OCI-LY7 (cell line): ENCODE measurements around the gene COL25A1. TPM values are rescaled to one million over a fixed set of nuclear protein-coding genes. Genes with fewer than 3 reads are reported as not detected.

Experiments
- BruUV-seq: library from RNA; stranded (reverse); fragments of 400-500 nt; replicated peaks from 2 replicates; lab custom pipeline; 2021; lab: Mats Ljungman, UMichigan
- CTCF ChIA-PET: fragments of 300-600 bp; sonication (Branson Sonifier 250); formaldehyde crosslinking; loops from one replicate; lab custom pipeline; 2022; ENCODE audit warnings: antibody characterized with exemption; ENCODE audit not compliant: unreplicated experiment; lab: Charles Lee
- POLR2A ChIA-PET: fragments of 300-600 bp; sonication (Branson Sonifier 250); formaldehyde crosslinking; loops from one replicate; lab custom pipeline; 2022; ENCODE audit warnings: antibody characterized with exemption; lab: Charles Lee
- DNase-seq: peaks from one replicate; pipeline ENCODE4 v3.0.0-alpha.2; 2015; ENCODE audit warnings: low spot score
- H2AFZ ChIP-seq: fragments of 200-600 bp; sonication (generic), shearing (Covaris generic); 2 replicates; pipeline ENCODE4 v1.6.1; 2014; ENCODE audit warnings: mild to moderate bottlenecking, antibody characterized with exemption, low read length, moderate library complexity
- H3K27ac ChIP-seq: fragments of 200-600 bp; sonication (generic); 2 replicates; pipeline ENCODE4 v1.5.1; 2014; ENCODE audit warnings: mixed run types, low read depth, mild to moderate bottlenecking, moderate library complexity, low read length, inconsistent platforms; ENCODE audit not compliant: poor library complexity, severe bottlenecking
- H3K36me3 ChIP-seq: fragments of 200-600 bp; sonication (generic); 2 replicates; pipeline ENCODE4 v1.6.1; 2014; ENCODE audit warnings: mild to moderate bottlenecking, antibody characterized with exemption, low read length, moderate library complexity, mixed read lengths; ENCODE audit not compliant: insufficient read depth
- H3K4me1 ChIP-seq: fragments of 200-600 bp; sonication (generic); 2 replicates; pipeline ENCODE4 v1.5.1; 2014; ENCODE audit warnings: mild to moderate bottlenecking, low read length; ENCODE audit not compliant: insufficient read depth, poor library complexity, severe bottlenecking
- H3K4me2 ChIP-seq: fragments of 200-600 bp; sonication (generic); 2 replicates; pipeline ENCODE4 v1.6.1; 2014; ENCODE audit warnings: mild to moderate bottlenecking, low read length
- H3K4me3 ChIP-seq: fragments of 200-600 bp; sonication (generic); 2 replicates; pipeline ENCODE4 v1.5.1; 2014; ENCODE audit warnings: mild to moderate bottlenecking, low read depth, low read length; ENCODE audit not compliant: poor library complexity, severe bottlenecking
- H3K79me2 ChIP-seq: fragments of 200-600 bp; sonication (generic); 2 replicates; pipeline ENCODE4 v1.6.1; 2016; ENCODE audit warnings: low read depth, mild to moderate bottlenecking, low read length, moderate library complexity, mixed read lengths; ENCODE audit not compliant: insufficient read depth
- H3K9me2 ChIP-seq: fragments of 200-600 bp; sonication (generic); 2 replicates; pipeline ENCODE4 v1.6.1; 2016; ENCODE audit warnings: mild to moderate bottlenecking, low read length, mixed read lengths; ENCODE audit not compliant: insufficient read depth
- H3K9me3 ChIP-seq: fragments of 200-600 bp; sonication (generic); 2 replicates; pipeline ENCODE4 v1.6.1; 2014; ENCODE audit warnings: mild to moderate bottlenecking, mixed run types, low read length, mixed read lengths
- H4K20me1 ChIP-seq: fragments of 200-600 bp; sonication (generic); 2 replicates; pipeline ENCODE4 v1.6.1; 2014; ENCODE audit warnings: mild to moderate bottlenecking, antibody characterized with exemption, low read length, moderate library complexity, mixed read lengths; ENCODE audit not compliant: insufficient read depth
- EZH2phosphoT487 ChIP-seq: fragments of 200-600 bp; sonication (generic); IDR thresholded peaks from 2 replicates; pipeline ENCODE4 v1.6.1; 2018; ENCODE audit warnings: low read depth, borderline replicate concordance, mild to moderate bottlenecking, mixed run types, antibody characterized with exemption, low read length, moderate library complexity, mixed read lengths
- intact Hi-C: fragments of 100-400 bp; cut with micrococcal nuclease; formaldehyde crosslinking; loops from one replicate; pipeline ENCODE4 v1.10.0; 2022; ENCODE audit not compliant: unreplicated experiment
- total RNA-seq, 2 experiments: library from RNA; depleted of rRNA in 1 of 2; stranded (reverse); fragments of >200 nt in 1 of 2; shearing (Covaris generic) in 1 of 2; gene quantifications; 2 replicates each; pipeline ENCODE4 v1.2.3, GENCODE V29; 2014 to 2022
- TF ChIP-seq, protein P1 (sequence below): fragments of 200-600 bp; sonication (generic); conservative IDR thresholded peaks from 2 replicates; pipeline ENCODE4 v1.5.1; 2014; ENCODE audit warnings: mild to moderate bottlenecking, antibody characterized with exemption, low read length, moderate library complexity, mixed read lengths

COL25A1 gene
- total RNA-seq, 2 experiments from 2014 or later: not detected

GRCh38 chr4:109004418-109004817 is 298.0 kb downstream of the COL25A1 start:
- no peak for DNase-seq
- no TSS peak for BruUV-seq
- no peak overlapping the region for H2AFZ ChIP-seq
- no peaks in the 10 kb centered on the region for H3K9me2 ChIP-seq
- intact Hi-C loops: no loop called here
- H3K79me2 ChIP-seq: no peaks in the 10 kb centered on the region
- H3K27ac ChIP-seq: no peak overlapping the region
- ChIA-PET POLR2A (interaction anchor here (0.7 kb wide), 1 partner anchor 17 kb away, joined by 3 read pairs; no protein-coding TSS in a partner anchor), CTCF (no interaction called here)
- H3K36me3 ChIP-seq: no peaks in the 10 kb centered on the region
- H3K9me3 ChIP-seq: no peaks in the 10 kb centered on the region
- no peak overlapping the region for H3K4me2 ChIP-seq
- TF ChIP-seq, protein P1, sequence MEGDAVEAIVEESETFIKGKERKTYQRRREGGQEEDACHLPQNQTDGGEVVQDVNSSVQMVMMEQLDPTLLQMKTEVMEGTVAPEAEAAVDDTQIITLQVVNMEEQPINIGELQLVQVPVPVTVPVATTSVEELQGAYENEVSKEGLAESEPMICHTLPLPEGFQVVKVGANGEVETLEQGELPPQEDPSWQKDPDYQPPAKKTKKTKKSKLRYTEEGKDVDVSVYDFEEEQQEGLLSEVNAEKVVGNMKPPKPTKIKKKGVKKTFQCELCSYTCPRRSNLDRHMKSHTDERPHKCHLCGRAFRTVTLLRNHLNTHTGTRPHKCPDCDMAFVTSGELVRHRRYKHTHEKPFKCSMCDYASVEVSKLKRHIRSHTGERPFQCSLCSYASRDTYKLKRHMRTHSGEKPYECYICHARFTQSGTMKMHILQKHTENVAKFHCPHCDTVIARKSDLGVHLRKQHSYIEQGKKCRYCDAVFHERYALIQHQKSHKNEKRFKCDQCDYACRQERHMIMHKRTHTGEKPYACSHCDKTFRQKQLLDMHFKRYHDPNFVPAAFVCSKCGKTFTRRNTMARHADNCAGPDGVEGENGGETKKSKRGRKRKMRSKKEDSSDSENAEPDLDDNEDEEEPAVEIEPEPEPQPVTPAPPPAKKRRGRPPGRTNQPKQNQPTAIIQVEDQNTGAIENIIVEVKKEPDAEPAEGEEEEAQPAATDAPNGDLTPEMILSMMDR: no peak
- no peak for TF ChIP-seq EZH2phosphoT487
- no peaks in the 10 kb centered on the region for H4K20me1 ChIP-seq
- H3K4me3 ChIP-seq: no peak overlapping the region
- no peaks in the 10 kb centered on the region for H3K4me1 ChIP-seq

DNA sequence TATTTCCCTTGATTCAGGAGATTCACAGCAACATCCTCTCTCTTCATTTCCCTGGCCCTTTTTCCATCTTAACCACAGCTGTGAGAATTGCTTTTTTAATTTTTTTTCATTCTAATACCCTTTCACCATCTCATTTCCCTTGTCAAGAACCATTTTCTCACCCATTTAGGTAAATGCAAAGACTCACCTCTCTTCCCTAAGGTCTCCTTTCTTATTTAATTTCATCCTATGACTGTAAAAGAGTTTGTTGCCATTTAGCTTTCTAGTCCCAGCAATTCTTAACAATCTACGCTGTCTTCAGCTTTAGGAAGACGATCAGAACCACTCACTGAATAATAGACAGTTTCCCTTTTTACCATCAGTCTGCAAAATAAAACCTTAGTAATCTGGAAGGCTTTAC is 298.5 kb downstream of the COL25A1 start:
- Histone ChIP-seq H4K20me1 (no peaks in the 10 kb centered on the region), H2AFZ (no peak overlapping the region), H3K9me3 (no peaks in the 10 kb centered on the region), H3K79me2 (no peaks in the 10 kb centered on the region), H3K36me3 (no peaks in the 10 kb centered on the region), H3K4me1 (no peaks in the 10 kb centered on the region), H3K27ac (no peak overlapping the region), H3K9me2 (no peaks in the 10 kb centered on the region), H3K4me2 (no peak overlapping the region), H3K4me3 (no peak overlapping the region)
- no TSS peak for BruUV-seq
- ChIA-PET CTCF (no interaction called here), POLR2A (interaction anchor here (0.7 kb wide), 1 partner anchor 16 kb away, joined by 3 read pairs; no protein-coding TSS in a partner anchor)
- intact Hi-C loops: no loop called here
- DNase-seq: no peak
- TF ChIP-seq, protein P1: no peak
- TF ChIP-seq EZH2phosphoT487: no peak

DNA sequence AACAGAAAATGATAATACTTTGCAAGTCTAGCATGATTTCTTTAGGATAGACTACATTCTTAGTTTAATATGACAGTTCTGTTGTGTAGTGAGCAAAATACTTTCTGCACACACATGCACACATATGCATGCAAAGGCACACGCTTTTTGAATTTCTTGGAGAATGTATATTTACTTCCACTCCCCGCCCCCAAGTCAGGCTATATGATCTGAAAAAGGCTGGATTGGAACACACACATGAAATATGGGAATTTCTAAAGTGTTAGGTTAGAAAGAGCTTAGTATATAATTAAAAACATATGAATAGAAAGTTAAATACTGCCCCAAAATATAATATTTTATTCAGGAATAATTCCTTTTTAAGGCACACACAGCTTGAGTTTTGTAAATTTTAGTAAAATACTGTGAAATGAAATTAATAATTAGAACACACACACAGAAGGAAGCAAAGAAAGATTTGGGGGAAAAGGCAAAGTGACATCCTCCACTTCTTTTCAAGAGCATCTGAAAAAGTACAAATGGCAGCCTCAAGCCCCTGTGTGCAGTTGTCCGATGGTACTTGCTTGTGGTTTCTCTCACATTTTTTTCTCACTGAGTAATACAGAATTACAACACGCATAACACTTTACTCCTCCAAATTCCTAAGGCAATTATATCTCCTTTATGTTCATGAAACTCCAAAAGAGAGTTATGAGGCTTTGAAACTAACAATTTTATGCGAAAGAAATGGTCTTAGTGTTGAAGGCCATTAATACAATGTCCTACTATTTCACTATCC is 310.7 kb downstream of the COL25A1 start:
- no TSS peak for BruUV-seq
- Histone ChIP-seq H2AFZ (no peak overlapping the region), H3K79me2 (no peaks in the 10 kb centered on the region), H3K36me3 (no peaks in the 10 kb centered on the region), H3K9me2 (no peaks in the 10 kb centered on the region), H3K4me1 (no peaks in the 10 kb centered on the region), H4K20me1 (no peaks in the 10 kb centered on the region), H3K4me3 (no peak overlapping the region), H3K27ac (no peak overlapping the region), H3K4me2 (no peak overlapping the region), H3K9me3 (no peaks in the 10 kb centered on the region)
- ChIA-PET CTCF (no interaction called here), POLR2A (no interaction called here)
- intact Hi-C loops: no loop called here
- TF ChIP-seq, protein P1: no peak
- no peak for TF ChIP-seq EZH2phosphoT487
- DNase-seq: no peak
